Measurements from ENCODE around the gene GPR153.

Gene GPR153

DNA sequence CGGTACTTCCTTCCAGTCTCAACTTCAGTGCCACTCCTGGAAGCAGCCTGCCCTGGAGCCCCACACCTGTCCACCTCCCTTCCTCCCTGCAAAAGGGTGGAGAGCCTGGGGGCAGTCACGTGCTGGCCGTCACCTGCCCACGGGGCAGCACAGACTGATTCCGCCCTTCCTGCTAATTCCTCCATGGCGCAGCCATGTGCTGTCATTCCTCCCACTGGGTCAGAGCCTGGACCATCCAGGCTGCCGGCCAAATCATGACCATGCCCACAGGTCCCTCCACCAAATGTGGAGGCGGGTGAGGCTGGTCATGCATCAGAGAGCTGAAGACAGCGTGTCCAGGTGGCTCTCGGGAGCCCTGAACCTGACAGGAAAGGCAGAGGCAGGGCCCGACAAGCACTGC lies 24.4 kb upstream of the GPR153 start:
- Histone ChIP-seq H3K27ac (ENCODE audit: low read length) (no peak overlapping the region), H3K4me3 (ENCODE audit: low read depth in 1 of 2, low read length in 2 of 2) (no peak overlapping the region), H3K4me1 (ENCODE audit: control insufficient read depth in 1 of 2, insufficient read depth in 2 of 2, low read length in 2 of 2) (peaks cover 0 to 6% of the 10 kb centered on the region in 2 donors), H3K9me3 (ENCODE audit: control insufficient read depth in 1 of 2, low read length in 2 of 2) (no peaks in the 10 kb centered on the region), H3K36me3 (ENCODE audit: control insufficient read depth in 1 of 2, insufficient read depth in 2 of 2, low read length in 2 of 2) (no peaks in the 10 kb centered on the region), H3K27me3 (ENCODE audit: low read depth, low read length) (no peaks in the 10 kb centered on the region)

DNA sequence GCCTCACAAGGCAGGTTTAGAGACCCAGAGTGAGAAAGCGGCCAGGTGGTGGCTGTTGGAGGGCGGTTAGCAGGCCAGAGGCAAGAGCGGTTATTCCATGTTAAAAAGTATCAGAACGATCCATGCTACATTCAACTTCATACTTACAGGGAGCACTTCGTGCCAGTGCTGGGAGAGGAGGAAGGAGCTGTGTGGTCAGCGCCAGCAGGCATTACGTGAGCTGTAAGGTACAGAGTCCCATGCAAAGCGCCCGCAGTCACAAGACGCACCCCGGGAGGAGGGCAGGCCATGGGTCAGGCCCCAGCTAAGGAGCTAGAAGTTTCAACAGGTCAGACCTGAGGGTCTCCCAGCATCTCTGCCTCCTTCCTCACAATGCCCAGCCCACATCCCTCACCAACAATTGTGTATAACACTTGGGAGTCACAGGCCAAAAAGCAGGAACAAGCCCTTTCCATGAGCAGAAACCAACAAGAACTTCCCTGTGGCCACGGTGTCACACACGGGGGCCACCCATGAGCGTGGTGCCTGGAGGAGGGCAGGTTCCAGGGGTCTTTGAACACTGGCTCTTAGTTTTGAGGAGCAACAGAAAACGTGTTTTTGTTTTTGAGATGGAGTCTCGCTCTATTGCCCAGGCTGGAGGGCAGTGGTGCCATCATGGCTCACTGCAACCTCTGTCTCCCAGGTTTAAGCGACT lies 21.8 kb upstream of the GPR153 start:
- Histone ChIP-seq H3K27me3 (ENCODE audit: low read depth, low read length) (no peaks in the 10 kb centered on the region), H3K4me3 (ENCODE audit: low read depth in 1 of 2, low read length in 2 of 2) (no peak overlapping the region), H3K27ac (ENCODE audit: low read length) (peak overlapping the region; percentile 67), H3K9me3 (ENCODE audit: control insufficient read depth in 1 of 2, low read length in 2 of 2) (no peaks in the 10 kb centered on the region), H3K4me1 (ENCODE audit: control insufficient read depth in 1 of 2, insufficient read depth in 2 of 2, low read length in 2 of 2) (peaks cover 0 to 4% of the 10 kb centered on the region in 2 donors), H3K36me3 (ENCODE audit: control insufficient read depth in 1 of 2, insufficient read depth in 2 of 2, low read length in 2 of 2) (no peaks in the 10 kb centered on the region)

DNA sequence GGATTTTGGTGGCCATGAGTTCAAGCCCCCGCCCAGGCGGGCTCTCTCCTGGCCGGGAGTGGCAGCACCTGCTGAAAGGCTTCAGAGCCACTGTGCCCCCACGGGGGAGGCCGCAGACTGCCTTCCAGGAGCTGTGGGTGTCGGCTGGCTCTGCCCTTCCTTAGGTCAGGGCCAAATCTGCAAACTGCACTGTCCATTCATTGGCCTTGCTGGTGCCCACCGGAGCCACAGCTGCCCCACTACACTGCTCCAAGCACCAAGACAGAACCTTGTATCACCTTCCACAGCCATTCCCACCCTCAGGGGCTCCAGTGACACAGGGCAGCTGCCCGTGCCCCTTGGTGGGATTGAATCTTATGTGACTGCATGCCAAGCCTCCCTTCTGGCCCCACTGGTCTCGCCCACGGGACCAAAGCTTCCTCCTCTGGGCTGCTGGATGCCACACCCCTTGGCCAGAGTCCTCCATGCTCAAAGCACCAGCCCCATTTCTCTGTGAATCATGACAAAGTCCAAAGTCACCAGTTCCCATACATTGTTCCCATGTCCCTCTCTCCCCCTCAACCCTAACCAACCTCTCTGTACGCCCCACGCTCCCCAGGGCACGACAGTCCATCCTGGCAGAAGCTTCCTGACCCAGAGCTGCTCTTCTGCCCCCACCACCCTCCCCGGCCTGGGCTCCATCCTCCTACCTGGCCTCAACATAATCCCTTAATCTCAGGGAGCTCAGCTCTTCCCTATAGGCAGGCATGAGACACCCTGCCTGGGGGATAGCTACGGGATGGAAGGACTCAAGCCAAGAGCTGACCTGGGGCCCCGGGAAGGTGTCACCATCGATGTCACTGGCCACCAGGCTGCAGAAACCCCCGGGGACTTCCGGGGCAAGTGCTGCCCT lies 20.9 kb upstream of the GPR153 start:
- H3K4me3 ChIP-seq (ENCODE audit: low read depth in 1 of 2, low read length in 2 of 2), result no peak overlapping the region
- peaks cover 0 to 4% of the 10 kb centered on the region in 2 donors for H3K4me1 ChIP-seq (ENCODE audit: control insufficient read depth in 1 of 2, insufficient read depth in 2 of 2, low read length in 2 of 2)
- H3K9me3 ChIP-seq (ENCODE audit: control insufficient read depth in 1 of 2, low read length in 2 of 2), result no peaks in the 10 kb centered on the region
- H3K36me3 ChIP-seq (ENCODE audit: control insufficient read depth in 1 of 2, insufficient read depth in 2 of 2, low read length in 2 of 2), result no peaks in the 10 kb centered on the region
- no peaks in the 10 kb centered on the region for H3K27me3 ChIP-seq (ENCODE audit: low read depth, low read length)
- H3K27ac ChIP-seq (ENCODE audit: low read length), result peak overlapping the region; percentile 67

DNA sequence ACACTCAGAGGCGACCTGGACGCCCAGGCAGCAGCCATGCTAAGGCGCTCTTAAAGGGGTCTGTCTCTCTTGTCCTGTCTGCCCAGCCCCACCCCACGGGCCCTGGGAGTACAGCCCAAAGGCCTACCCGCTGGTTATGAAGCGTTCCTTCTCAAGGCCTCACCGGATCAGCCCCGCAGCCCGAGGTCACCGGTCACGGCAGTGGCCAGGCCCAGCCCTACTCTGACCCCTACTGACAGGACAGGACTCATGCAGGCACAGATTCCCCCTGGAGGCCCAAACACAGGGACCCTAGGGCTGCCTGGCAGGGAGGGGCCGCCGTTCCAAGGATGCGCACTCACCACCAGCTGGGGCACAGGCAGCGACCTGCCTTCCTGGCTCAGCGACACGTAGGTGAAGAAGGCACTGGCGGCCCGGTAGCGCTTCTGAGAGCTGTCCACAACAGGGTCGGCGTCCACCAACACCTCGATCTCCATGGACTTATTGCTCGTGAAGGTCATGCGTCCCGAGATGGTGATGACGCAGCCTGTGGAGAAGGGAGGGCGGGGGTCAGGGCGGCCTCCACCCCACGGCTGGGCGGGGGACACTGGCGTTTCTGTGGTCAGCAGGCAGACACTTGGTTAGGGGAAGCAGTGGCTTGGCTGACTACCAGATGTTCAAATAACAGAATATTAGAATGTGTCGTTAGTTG lies 20.0 kb upstream of the GPR153 start:
- Histone ChIP-seq H3K36me3 (ENCODE audit: control insufficient read depth in 1 of 2, insufficient read depth in 2 of 2, low read length in 2 of 2) (no peaks in the 10 kb centered on the region), H3K4me1 (ENCODE audit: control insufficient read depth in 1 of 2, insufficient read depth in 2 of 2, low read length in 2 of 2) (peaks cover 0 to 12% of the 10 kb centered on the region in 2 donors), H3K9me3 (ENCODE audit: control insufficient read depth in 1 of 2, low read length in 2 of 2) (no peaks in the 10 kb centered on the region), H3K27me3 (ENCODE audit: low read depth, low read length) (no peaks in the 10 kb centered on the region), H3K27ac (ENCODE audit: low read length) (no peak overlapping the region), H3K4me3 (ENCODE audit: low read depth in 1 of 2, low read length in 2 of 2) (no peak overlapping the region)

DNA sequence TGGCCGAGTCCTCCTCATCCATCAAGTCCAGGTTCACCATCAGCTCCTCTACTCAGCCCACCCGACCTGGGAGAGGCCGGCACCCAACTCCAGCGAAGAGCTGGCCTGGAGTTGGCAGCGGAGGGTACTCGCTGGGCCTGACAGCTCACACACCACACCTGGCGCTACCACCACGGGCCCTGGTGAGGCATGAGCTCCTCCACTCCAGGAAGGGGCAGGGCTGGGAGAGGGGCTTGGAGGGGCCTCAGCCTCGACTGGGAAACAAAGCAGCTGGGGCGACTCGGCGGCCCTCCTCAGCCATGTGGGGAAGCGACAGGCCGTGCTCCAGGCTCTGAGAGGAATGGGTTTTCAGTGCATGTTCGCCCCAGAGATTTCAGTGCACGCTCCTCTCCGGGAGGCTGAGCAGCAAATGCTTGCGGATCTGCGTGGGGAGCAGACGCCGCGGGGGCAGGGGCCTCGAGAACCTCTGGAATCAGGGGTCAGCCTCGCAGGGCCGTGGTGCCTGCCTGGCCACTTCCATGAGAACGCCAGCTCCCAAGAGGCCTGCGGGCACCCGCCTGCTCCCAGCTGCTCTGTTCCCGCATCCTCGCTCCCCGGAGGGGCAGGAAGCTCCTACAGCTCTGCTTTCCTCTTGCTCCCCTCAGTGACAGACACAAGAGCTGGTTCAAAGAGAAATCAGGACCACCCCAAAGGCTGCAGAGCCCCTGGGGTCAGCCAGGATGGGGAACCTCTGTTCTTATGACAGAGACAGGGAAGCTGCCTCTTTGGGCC lies 18.9 kb upstream of the GPR153 start:
- Histone ChIP-seq H3K4me3 (ENCODE audit: low read depth in 1 of 2, low read length in 2 of 2) (no peak overlapping the region), H3K4me1 (ENCODE audit: control insufficient read depth in 1 of 2, insufficient read depth in 2 of 2, low read length in 2 of 2) (peaks cover 0 to 13% of the 10 kb centered on the region in 2 donors), H3K27ac (ENCODE audit: low read length) (no peak overlapping the region), H3K36me3 (ENCODE audit: control insufficient read depth in 1 of 2, insufficient read depth in 2 of 2, low read length in 2 of 2) (no peaks in the 10 kb centered on the region), H3K9me3 (ENCODE audit: control insufficient read depth in 1 of 2, low read length in 2 of 2) (no peaks in the 10 kb centered on the region), H3K27me3 (ENCODE audit: low read depth, low read length) (no peaks in the 10 kb centered on the region)

DNA sequence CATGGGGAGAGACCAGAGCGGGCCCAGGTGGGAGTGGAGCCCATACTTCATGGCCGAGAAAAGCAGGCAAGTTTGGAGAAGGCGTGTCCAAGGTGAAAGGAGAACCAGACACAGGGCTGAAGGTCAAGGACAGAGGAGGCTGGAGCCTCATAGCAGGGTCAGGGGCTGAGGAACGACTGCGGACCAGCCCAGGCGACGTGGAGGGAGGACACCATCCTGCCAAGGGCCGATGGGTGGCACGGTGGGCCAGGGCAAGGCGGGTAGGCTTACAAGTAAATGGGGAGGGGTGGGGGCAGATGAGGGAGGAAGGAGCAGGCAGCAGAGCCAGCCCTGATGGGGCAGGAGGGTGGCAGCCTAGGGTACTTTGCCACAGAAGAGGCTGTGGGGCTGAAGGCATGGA lies 18.2 kb upstream of the GPR153 start:
- no peaks in the 10 kb centered on the region for H3K27me3 ChIP-seq (ENCODE audit: low read depth, low read length)
- H3K4me1 ChIP-seq (ENCODE audit: control insufficient read depth in 1 of 2, insufficient read depth in 2 of 2, low read length in 2 of 2), result peaks cover 0 to 13% of the 10 kb centered on the region in 2 donors
- no peaks in the 10 kb centered on the region for H3K9me3 ChIP-seq (ENCODE audit: control insufficient read depth in 1 of 2, low read length in 2 of 2)
- H3K4me3 ChIP-seq (ENCODE audit: low read depth in 1 of 2, low read length in 2 of 2), result no peak overlapping the region
- no peaks in the 10 kb centered on the region for H3K36me3 ChIP-seq (ENCODE audit: control insufficient read depth in 1 of 2, insufficient read depth in 2 of 2, low read length in 2 of 2)
- H3K27ac ChIP-seq (ENCODE audit: low read length), result no peak overlapping the region

DNA sequence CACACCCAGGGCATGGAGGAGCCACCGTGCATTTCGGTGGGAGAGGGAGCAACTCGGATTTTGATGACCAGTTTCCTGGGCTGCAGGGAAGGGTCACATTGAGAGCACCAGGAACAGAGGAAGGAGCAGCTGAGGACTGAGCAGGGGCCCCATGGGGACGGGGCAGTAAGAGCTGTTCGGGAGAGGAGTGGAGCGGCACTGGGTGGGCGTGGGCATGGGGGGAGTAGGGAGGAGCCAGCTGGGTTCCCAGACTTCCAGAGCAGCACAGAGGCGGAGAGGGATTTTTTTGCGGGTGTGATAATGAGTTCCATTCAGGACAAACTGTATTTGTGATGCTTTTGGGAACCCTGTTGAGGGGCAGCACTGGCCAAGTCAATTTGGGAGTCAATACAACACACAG lies 17.4 kb upstream of the GPR153 start:
- H3K27ac ChIP-seq (ENCODE audit: low read length), result no peak overlapping the region
- no peak overlapping the region for H3K4me3 ChIP-seq (ENCODE audit: low read depth in 1 of 2, low read length in 2 of 2)
- H3K4me1 ChIP-seq (ENCODE audit: control insufficient read depth in 1 of 2, insufficient read depth in 2 of 2, low read length in 2 of 2), result peaks cover 0 to 14% of the 10 kb centered on the region in 2 donors
- no peaks in the 10 kb centered on the region for H3K36me3 ChIP-seq (ENCODE audit: control insufficient read depth in 1 of 2, insufficient read depth in 2 of 2, low read length in 2 of 2)
- H3K9me3 ChIP-seq (ENCODE audit: control insufficient read depth in 1 of 2, low read length in 2 of 2), result no peaks in the 10 kb centered on the region
- no peaks in the 10 kb centered on the region for H3K27me3 ChIP-seq (ENCODE audit: low read depth, low read length)

DNA sequence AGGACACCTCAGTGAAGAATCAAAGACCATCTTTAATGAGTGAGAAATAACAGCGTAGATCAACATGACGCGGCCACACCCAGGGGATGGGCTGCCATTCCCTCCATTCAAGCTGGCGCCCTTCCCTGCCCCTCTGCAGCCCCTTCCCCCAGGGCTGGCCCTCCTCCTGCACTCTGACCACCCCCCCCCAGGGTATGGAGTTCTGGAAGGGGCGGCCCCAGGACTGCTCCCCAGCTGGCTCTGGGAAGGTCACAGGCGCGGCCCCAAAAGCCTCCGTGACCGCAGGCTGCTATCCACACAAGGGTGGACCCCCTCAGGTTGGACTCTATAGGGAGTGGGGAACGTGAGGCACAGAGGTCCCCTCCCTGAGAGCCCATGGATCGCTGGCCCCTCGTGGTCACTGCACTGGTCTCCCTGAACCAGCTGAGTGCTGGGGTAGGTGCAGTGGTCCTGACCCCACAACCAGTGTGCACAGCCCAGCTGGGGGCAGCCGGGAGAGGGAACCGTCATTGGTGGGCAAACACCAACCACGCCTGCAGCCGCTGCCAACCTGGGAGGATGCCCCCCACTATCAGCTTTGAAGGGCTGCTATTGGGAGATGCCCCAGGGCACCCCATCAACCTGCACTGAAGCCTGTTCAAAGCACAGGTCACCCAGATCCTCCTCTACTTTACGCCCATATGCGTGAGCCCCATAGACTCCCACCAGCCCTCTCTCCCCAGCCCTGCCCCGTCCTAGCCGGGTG lies 16.1 kb upstream of the GPR153 start:
- peak overlapping the region in 1 of 2 donors; percentile 39 for H3K4me3 ChIP-seq (ENCODE audit: low read depth in 1 of 2, low read length in 2 of 2)

DNA sequence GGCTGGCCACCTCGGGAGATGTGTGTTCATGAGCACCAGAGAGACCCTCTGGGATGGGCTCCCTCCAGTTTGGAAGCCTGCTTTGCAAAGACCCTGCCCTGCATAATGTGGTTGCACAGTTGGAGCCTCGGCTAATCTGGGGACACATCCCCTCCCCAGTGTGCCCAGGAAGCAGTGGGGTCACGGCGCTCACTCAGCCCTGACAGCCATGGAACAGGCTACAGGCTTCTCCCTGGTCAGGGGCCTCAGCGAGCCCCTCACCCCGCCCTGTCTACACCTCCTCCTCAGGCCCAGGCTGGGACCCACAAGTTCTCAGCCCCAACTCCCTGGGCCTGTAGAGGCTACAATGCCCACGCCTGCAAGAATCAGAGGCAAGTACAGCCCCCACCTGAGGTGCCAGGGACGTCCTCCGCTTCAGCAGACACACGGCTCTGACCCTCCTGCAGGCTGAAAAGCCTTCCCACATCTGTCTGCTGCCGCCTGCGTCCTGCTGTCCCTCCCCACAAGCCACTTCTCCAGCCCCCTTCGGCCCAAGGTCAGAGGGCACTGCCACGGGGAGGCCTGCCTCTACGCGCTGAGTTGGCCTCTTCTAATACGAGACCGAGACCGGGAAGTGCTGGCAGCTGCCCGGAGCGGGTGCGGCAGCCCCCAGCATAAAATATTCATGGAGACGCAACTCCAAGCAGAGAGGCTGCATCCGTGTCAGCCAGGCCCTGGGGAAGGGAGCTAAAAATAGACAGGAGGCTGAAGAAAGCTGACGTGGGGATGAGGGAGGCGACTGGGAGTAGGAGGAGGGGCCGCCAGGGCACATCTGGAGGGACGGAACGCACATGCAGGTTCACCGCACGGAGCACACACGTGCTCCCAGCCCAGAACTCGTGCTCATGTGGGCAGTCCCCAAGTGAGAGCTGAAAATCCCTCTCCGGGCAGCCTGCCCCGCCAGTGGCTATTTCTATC lies 15.2 kb upstream of the GPR153 start:
- Histone ChIP-seq H3K4me3 (ENCODE audit: low read depth in 1 of 2, low read length in 2 of 2) (peak overlapping the region in 1 of 2 donors; percentile 39), H3K27me3 (ENCODE audit: low read depth, low read length) (no peaks in the 10 kb centered on the region), H3K27ac (ENCODE audit: low read length) (peak overlapping the region; percentile 63), H3K4me1 (ENCODE audit: control insufficient read depth in 1 of 2, insufficient read depth in 2 of 2, low read length in 2 of 2) (peaks cover 18 to 25% of the 10 kb centered on the region in 2 donors), H3K9me3 (ENCODE audit: control insufficient read depth in 1 of 2, low read length in 2 of 2) (no peaks in the 10 kb centered on the region), H3K36me3 (ENCODE audit: control insufficient read depth in 1 of 2, insufficient read depth in 2 of 2, low read length in 2 of 2) (no peaks in the 10 kb centered on the region)

More for the DNA sequence above, 16.1 kb upstream of the GPR153 start:
- H3K4me1 ChIP-seq (ENCODE audit: control insufficient read depth in 1 of 2, insufficient read depth in 2 of 2, low read length in 2 of 2), result peaks cover 10 to 24% of the 10 kb centered on the region in 2 donors
- H3K9me3 ChIP-seq (ENCODE audit: control insufficient read depth in 1 of 2, low read length in 2 of 2), result no peaks in the 10 kb centered on the region
- H3K27me3 ChIP-seq (ENCODE audit: low read depth, low read length), result no peaks in the 10 kb centered on the region
- no peaks in the 10 kb centered on the region for H3K36me3 ChIP-seq (ENCODE audit: control insufficient read depth in 1 of 2, insufficient read depth in 2 of 2, low read length in 2 of 2)
- H3K27ac ChIP-seq (ENCODE audit: low read length), result no peak overlapping the region

Data from muscle layer of duodenum (tissue), 2 donors.